Cardiac muscle cell (in vitro differentiated cells and primary cell): ENCODE measurements around the gene NDUFB5. TPM values are rescaled to one million over a fixed set of nuclear protein-coding genes. Genes with fewer than 3 reads are reported as not detected.
A peak's percentile ranks its signal among the peaks of the same experiment; 100 is the strongest.

ENCODE experiments used
- DNase-seq, 2 donors: peaks; one replicate each; pipeline versions ENCODE4 v3.0.0 to v3.0.0-alpha.2; 2010 to 2017; ENCODE audit warnings: low read depth in 1 of 2, low spot score in 1 of 2
- H3K27ac ChIP-seq: fragments of 200-600 bp; sonication (generic); 2 replicates; pipeline ENCODE4 v1.5.1; 2016
- H3K27me3 ChIP-seq: fragments of 200-600 bp; sonication (generic); 2 replicates; pipeline ENCODE4 v1.6.0; 2016; ENCODE audit warnings: control low read depth
- H3K36me3 ChIP-seq: fragments of 200-600 bp; sonication (generic); 2 replicates; pipeline ENCODE4 v1.5.1; 2016; ENCODE audit warnings: control low read depth
- H3K4me1 ChIP-seq: fragments of 200-600 bp; sonication (generic); 2 replicates; pipeline ENCODE4 v1.8.1; 2017; ENCODE audit warnings: low read depth, mild to moderate bottlenecking, mixed run types
- H3K4me3 ChIP-seq: fragments of 200-600 bp; sonication (generic); 2 replicates; pipeline ENCODE4 v1.5.1; 2016; ENCODE audit warnings: mild to moderate bottlenecking
- H3K9me3 ChIP-seq: fragments of 200-600 bp; sonication (generic); 2 replicates; pipeline ENCODE4 v1.5.1; 2017; ENCODE audit warnings: low read depth, mild to moderate bottlenecking, control low read depth
- polyA plus RNA-seq: library from polyadenylated mRNA; unstranded; fragments of >200 nt; fragmentation: Nextera tagmentation; extraction: Ambion mirVana; gene quantifications from 2 replicates; pipeline ENCODE4 v1.2.1, GENCODE V29; 2016
- total RNA-seq: library from RNA; depleted of rRNA; stranded (reverse); fragments of >200 nt; gene quantifications from 2 replicates; pipeline ENCODE4 v1.2.3, GENCODE V29; 2016
- TF ChIP-seq, protein P1 (sequence below): IDR thresholded peaks from 2 replicates; pipeline ENCODE4 v1.5.1; 2012; ENCODE audit warnings: low read depth, mild to moderate bottlenecking, low read length

Gene NDUFB5
- total and polyA plus RNA-seq, 2 experiments from 2014 or later, result 140 to 309 TPM

GRCh38 chr3:179671309-179671708, 66.7 kb downstream of the NDUFB5 start:
- no peak overlapping the region for H3K27ac ChIP-seq
- DNase-seq, result no peak
- H3K4me1 ChIP-seq, result peaks cover 13% of the 10 kb centered on the region

GRCh38 chr3:179671747-179672242, 67.2 kb downstream of the NDUFB5 start:
- no peak overlapping the region for H3K4me3 ChIP-seq
- DNase-seq, result peak in 1 of 2 donors; percentile 56
- no peaks in the 10 kb centered on the region for H3K36me3 ChIP-seq
- no peak overlapping the region for H3K27ac ChIP-seq
- TF ChIP-seq, protein P1, sequence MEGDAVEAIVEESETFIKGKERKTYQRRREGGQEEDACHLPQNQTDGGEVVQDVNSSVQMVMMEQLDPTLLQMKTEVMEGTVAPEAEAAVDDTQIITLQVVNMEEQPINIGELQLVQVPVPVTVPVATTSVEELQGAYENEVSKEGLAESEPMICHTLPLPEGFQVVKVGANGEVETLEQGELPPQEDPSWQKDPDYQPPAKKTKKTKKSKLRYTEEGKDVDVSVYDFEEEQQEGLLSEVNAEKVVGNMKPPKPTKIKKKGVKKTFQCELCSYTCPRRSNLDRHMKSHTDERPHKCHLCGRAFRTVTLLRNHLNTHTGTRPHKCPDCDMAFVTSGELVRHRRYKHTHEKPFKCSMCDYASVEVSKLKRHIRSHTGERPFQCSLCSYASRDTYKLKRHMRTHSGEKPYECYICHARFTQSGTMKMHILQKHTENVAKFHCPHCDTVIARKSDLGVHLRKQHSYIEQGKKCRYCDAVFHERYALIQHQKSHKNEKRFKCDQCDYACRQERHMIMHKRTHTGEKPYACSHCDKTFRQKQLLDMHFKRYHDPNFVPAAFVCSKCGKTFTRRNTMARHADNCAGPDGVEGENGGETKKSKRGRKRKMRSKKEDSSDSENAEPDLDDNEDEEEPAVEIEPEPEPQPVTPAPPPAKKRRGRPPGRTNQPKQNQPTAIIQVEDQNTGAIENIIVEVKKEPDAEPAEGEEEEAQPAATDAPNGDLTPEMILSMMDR, result no peak
- peaks cover 8% of the 10 kb centered on the region for H3K4me1 ChIP-seq
- no peaks in the 10 kb centered on the region for H3K9me3 ChIP-seq
- H3K27me3 ChIP-seq, result no peaks in the 10 kb centered on the region

More at GRCh38 chr3:179671309-179671708, 66.7 kb downstream of the NDUFB5 start:
- H3K9me3 ChIP-seq, result no peaks in the 10 kb centered on the region
- H3K36me3 ChIP-seq, result no peaks in the 10 kb centered on the region
- H3K27me3 ChIP-seq, result no peaks in the 10 kb centered on the region
- TF ChIP-seq, protein P1, result no peak
- no peak overlapping the region for H3K4me3 ChIP-seq

DNA sequence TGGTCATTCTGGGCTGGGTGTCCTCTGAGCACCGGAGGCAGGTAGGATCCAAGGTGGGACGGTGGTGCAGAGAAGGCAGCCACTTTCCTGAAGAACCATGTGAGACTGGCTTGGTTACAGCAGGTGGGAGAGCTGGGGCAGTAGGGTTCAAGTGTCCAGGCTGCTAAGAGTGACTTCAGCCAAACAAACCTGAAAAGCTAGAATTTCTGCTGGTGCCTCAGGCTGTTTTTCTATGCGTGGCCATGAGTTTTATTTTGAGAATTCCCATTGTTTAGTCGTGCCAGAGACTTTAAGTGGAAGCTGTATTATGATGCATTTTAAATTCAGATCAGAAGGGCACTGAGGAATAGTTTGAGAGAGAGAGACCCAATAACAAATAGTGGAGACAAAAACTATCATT, 68.3 kb downstream of the NDUFB5 start:
- DNase-seq, result no peak
- Histone ChIP-seq H3K36me3 (no peaks in the 10 kb centered on the region), H3K27me3 (no peaks in the 10 kb centered on the region), H3K4me3 (no peak overlapping the region), H3K9me3 (no peaks in the 10 kb centered on the region), H3K4me1 (peaks cover 3% of the 10 kb centered on the region), H3K27ac (peak overlapping the region; percentile 55)
- TF ChIP-seq, protein P1, result no peak

DNA sequence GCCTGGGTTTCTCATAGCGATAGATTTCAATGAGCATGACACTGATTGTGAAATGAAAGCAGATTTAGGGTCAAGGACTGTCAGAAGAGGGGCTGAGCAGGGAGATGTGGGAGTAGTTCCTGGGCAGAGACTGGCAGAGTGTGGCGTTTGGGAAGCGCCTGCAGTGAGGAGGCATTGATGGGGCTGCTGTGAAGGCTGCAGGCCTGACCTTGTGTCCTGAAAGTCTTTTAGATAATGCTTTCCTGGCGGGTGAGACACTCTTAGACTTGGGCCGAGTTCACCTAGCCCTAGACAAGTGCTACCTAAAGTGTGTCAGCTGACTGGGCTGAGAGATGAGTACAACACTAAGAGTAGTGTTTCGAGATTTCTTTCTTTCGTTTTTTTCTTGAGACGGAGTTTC, 68.9 kb downstream of the NDUFB5 start:
- Histone ChIP-seq H3K27ac (peak overlapping the region; percentile 55), H3K27me3 (no peaks in the 10 kb centered on the region)

GRCh38 chr3:179676081-179676480, 71.5 kb downstream of the NDUFB5 start:
- DNase-seq, result no peak
- H3K27me3 ChIP-seq, result no peaks in the 10 kb centered on the region
- H3K27ac ChIP-seq, result peak overlapping the region; percentile 6
- H3K4me1 ChIP-seq, result peaks cover 9% of the 10 kb centered on the region
- no peak overlapping the region for H3K4me3 ChIP-seq
- no peaks in the 10 kb centered on the region for H3K9me3 ChIP-seq
- TF ChIP-seq, protein P1, result no peak
- H3K36me3 ChIP-seq, result no peaks in the 10 kb centered on the region

More for the DNA sequence above, 68.9 kb downstream of the NDUFB5 start:
- H3K9me3 ChIP-seq, result no peaks in the 10 kb centered on the region
- no peak overlapping the region for H3K4me3 ChIP-seq
- H3K4me1 ChIP-seq, result peaks cover 3% of the 10 kb centered on the region
- H3K36me3 ChIP-seq, result no peaks in the 10 kb centered on the region
- DNase-seq, result no peak
- TF ChIP-seq, protein P1, result no peak

Other genes with a start within 250 kb of the NDUFB5 start
- gene GNB4, start 153.3 kb upstream of the NDUFB5 start, total RNA-seq, result 19.9 and 26.7 TPM in 2 replicates
- gene GNB4, start 153.3 kb upstream of the NDUFB5 start, polyA plus RNA-seq, result 18.4 and 29.6 TPM in 2 replicates
- 68.1 and 80.4 TPM in 2 replicates for gene ACTL6A, start 41.9 kb upstream of the NDUFB5 start, total RNA-seq
- 58.3 and 62.5 TPM in 2 replicates for gene ACTL6A, start 41.9 kb upstream of the NDUFB5 start, polyA plus RNA-seq
- gene MRPL47, start 156 bp upstream of the NDUFB5 start, total RNA-seq, result 32.0 and 41.6 TPM in 2 replicates
- gene MRPL47, start 156 bp upstream of the NDUFB5 start, polyA plus RNA-seq, result 75.1 and 106 TPM in 2 replicates
- gene USP13, start 48.2 kb downstream of the NDUFB5 start, total RNA-seq, result 28.6 and 30.6 TPM in 2 replicates
- 31.1 and 54.7 TPM in 2 replicates for gene USP13, start 48.2 kb downstream of the NDUFB5 start, polyA plus RNA-seq